HG02759 (cell line): ENCODE data around the gene TTC9.

ENCODE experiments used
- ATAC-seq: cut with Tn5 transposase; IDR thresholded peaks from one replicate; pipeline ENCODE4 v1.9.1; 2021; ENCODE audit warnings: mild to moderate bottlenecking, moderate library complexity; ENCODE audit not compliant: unreplicated experiment

The TTC9 gene

GRCh38 chr14:70643967-70644366 is 2.3 kb downstream of the TTC9 start:
- no peak for ATAC-seq

- no peak for ATAC-seq
Measured at GRCh38 chr14:70645892-70646291, 4.2 kb downstream of the TTC9 start.

- no peak for ATAC-seq
Measured at GRCh38 chr14:70646705-70647104, 5.0 kb downstream of the TTC9 start.

- ATAC-seq: no peak
Measured at GRCh38 chr14:70648346-70648745, 6.6 kb downstream of the TTC9 start.

GRCh38 chr14:70649803-70650202 is 8.1 kb downstream of the TTC9 start:
- no peak for ATAC-seq

- no peak for ATAC-seq
Measured at GRCh38 chr14:70651522-70651921, 9.8 kb downstream of the TTC9 start.

GRCh38 chr14:70652871-70653270 is 11.2 kb downstream of the TTC9 start:
- ATAC-seq: no peak

- no peak for ATAC-seq
Measured at GRCh38 chr14:70653662-70654061, 11.9 kb downstream of the TTC9 start.

- peak; percentile 31 for ATAC-seq
Measured at GRCh38 chr14:70654632-70655031, 12.9 kb downstream of the TTC9 start.

- peak; percentile 83 for ATAC-seq
Measured at GRCh38 chr14:70655110-70655826, 13.6 kb downstream of the TTC9 start.

- no peak for ATAC-seq
Measured at GRCh38 chr14:70658899-70659298, 17.2 kb downstream of the TTC9 start.

- no peak for ATAC-seq
Measured at GRCh38 chr14:70660967-70661893, 19.5 kb downstream of the TTC9 start.

- ATAC-seq: no peak
Measured at GRCh38 chr14:70662080-70662479, 20.4 kb downstream of the TTC9 start.

GRCh38 chr14:70662816-70663215 is 21.1 kb downstream of the TTC9 start:
- ATAC-seq: no peak

- peak; percentile 52 for ATAC-seq
Measured at GRCh38 chr14:70663707-70664179, 22.0 kb downstream of the TTC9 start.

GRCh38 chr14:70664698-70665447 is 23.2 kb downstream of the TTC9 start:
- ATAC-seq: no peak

GRCh38 chr14:70665448-70666360 is 24.0 kb downstream of the TTC9 start:
- ATAC-seq: peak; percentile 48

GRCh38 chr14:70666361-70666686 is 24.6 kb downstream of the TTC9 start:
- no peak for ATAC-seq

GRCh38 chr14:70670992-70671651 is 29.4 kb downstream of the TTC9 start:
- ATAC-seq: no peak
